Transverse colon (tissue), 4 donors: ENCODE measurements around the gene CAMTA1. TPM values are rescaled to one million over a fixed set of nuclear protein-coding genes. Genes with fewer than 3 reads are reported as not detected.
A peak's percentile ranks its signal among the peaks of the same experiment; 100 is the strongest.

ENCODE experiments used
- DNase-seq: peaks from one replicate; pipeline ENCODE4 v3.0.0-alpha.2; 2019
- H3K27ac ChIP-seq, 4 donors: fragments of 200-600 bp; sonication (generic); 2 replicates each; pipeline ENCODE4 v1.5.1; 2016 to 2018; ENCODE audit warnings: inconsistent platforms in 4 of 4
- H3K27me3 ChIP-seq: fragments of 200-600 bp; sonication (generic); 2 replicates; pipeline ENCODE4 v1.5.1; 2017; ENCODE audit warnings: inconsistent platforms
- H3K36me3 ChIP-seq, 4 donors: fragments of 200-600 bp; sonication (generic); 2 replicates each; pipeline ENCODE4 v1.5.1; 2017 to 2019; ENCODE audit warnings: inconsistent platforms in 4 of 4
- H3K4me1 ChIP-seq, 4 donors: fragments of 200-600 bp; sonication (generic); 2 replicates each; pipeline ENCODE4 v1.5.1; 2017 to 2020; ENCODE audit warnings: inconsistent platforms in 4 of 4
- H3K4me3 ChIP-seq, 4 donors: fragments of 200-600 bp; sonication (generic); 1 replicate in 1 of 4; 2 replicates in 3 of 4; pipeline versions ENCODE4 v1.5.1 to v1.6.1; 2017 to 2019; ENCODE audit warnings: inconsistent platforms in 4 of 4
- H3K9me3 ChIP-seq, 2 donors: fragments of 200-600 bp; sonication (generic); 2 replicates each; pipeline ENCODE4 v1.5.1; 2017 to 2019; ENCODE audit warnings: inconsistent platforms in 2 of 2
- CTCF ChIP-seq, 5 experiments: fragments of 200-600 bp in 3 of 5; fragments of 450-650 bp in 2 of 5; sonication (generic) in 3 of 5; IDR thresholded peaks; 1 replicate in 2 of 5; 2 replicates in 3 of 5; pipeline ENCODE4 v1.5.1; 2016 to 2017; ENCODE audit warnings: antibody characterized with exemption in 5 of 5, inconsistent platforms in 3 of 5, mild to moderate bottlenecking in 2 of 5, moderate library complexity in 1 of 5
- EP300 ChIP-seq: sonication (generic); formaldehyde crosslinking; IDR thresholded peaks from one replicate; pipeline ENCODE4 v1.6.1; 2017; ENCODE audit warnings: antibody characterized with exemption, low read depth
- POLR2A ChIP-seq: fragments of 450-650 bp; IDR thresholded peaks from one replicate; pipeline ENCODE4 v1.6.1; 2016; ENCODE audit warnings: antibody characterized with exemption, mild to moderate bottlenecking, moderate library complexity
- POLR2AphosphoS5 ChIP-seq, 3 donors: sonication (generic); formaldehyde crosslinking; IDR thresholded peaks; one replicate each; pipeline ENCODE4 v1.6.1; 2016; ENCODE audit warnings: antibody characterized with exemption in 3 of 3
- WGBS, 2 donors: methylation state at CpG; one replicate each; pipeline ENCODE4 v1.1.5; 2018; ENCODE audit warnings: low coverage in 1 of 2; 5-methylcytosine and 5-hydroxymethylcytosine counted together
- in situ Hi-C, 4 donors: fragments of 200-750 bp; cut with MboI; loops; one replicate each; pipeline versions ENCODE4 v1.15.0 to v1.15.1; 2017; ENCODE audit warnings: low sequenced_read_pairs in 3 of 4, low pct_ligation_motif_present in 1 of 4, low pct_unique_long_range_greater_than_20kb in 1 of 4
- intact Hi-C: fragments of 100-400 bp; cut with DNase I; formaldehyde crosslinking; loops from one replicate; pipeline ENCODE4 v1.15.1; 2023; ENCODE audit warnings: low total_unique reads
- total RNA-seq, 4 donors: library from RNA; depleted of rRNA; stranded (reverse); fragments of >200 nt; gene quantifications; one replicate each; pipeline ENCODE4 v1.1.0, GENCODE V29; 2016

Gene CAMTA1
- total RNA-seq, 4 donors from 2014 or later, result 93.8 to 268 (median 130) TPM

- Histone ChIP-seq H3K27me3 (no peaks in the 10 kb centered on the region), H3K9me3 (no peaks in the 10 kb centered on the region), H3K4me1 (peaks cover 0 to 7% (median 0%) of the 10 kb centered on the region in 4 donors), H3K4me3 (no peak overlapping the region), H3K27ac (no peak overlapping the region), H3K36me3 (peaks cover 0 to 6% (median 0%) of the 10 kb centered on the region in 4 donors)
- 93% methylated on average over 4 of the region's 4 CpGs for WGBS, 2 donors
- intact Hi-C loops, result no loop called here
- DNase-seq, result no peak
- no peak for TF ChIP-seq POLR2A
- TF ChIP-seq POLR2AphosphoS5 (IDR thresholded peaks at IDR 0.05), result no peak
- TF ChIP-seq CTCF (IDR thresholded peaks at IDR 0.05), result no peak
- no peak for TF ChIP-seq EP300
- in situ Hi-C loops, result no loop called here
Observed at GRCh38 chr1:6854166-6854565, 68.9 kb downstream of the CAMTA1 start.

GRCh38 chr1:6857831-6858230 lies 72.6 kb downstream of the CAMTA1 start:
- H3K4me1 ChIP-seq, result peaks cover 0 to 16% (median 3%) of the 10 kb centered on the region in 4 donors
- 89 to 96% methylated on average over 2 of the region's 2 CpGs for WGBS, 2 donors
- intact Hi-C loops (no loop called here), in situ Hi-C loops (no loop called here)
- TF ChIP-seq CTCF (IDR thresholded peaks at IDR 0.05), result no peak
- no peak for TF ChIP-seq POLR2AphosphoS5 (IDR thresholded peaks at IDR 0.05)
- no peak for TF ChIP-seq EP300
- TF ChIP-seq POLR2A, result no peak
- H3K27ac ChIP-seq, result no peak overlapping the region
- H3K4me3 ChIP-seq, result no peak overlapping the region
- no peak for DNase-seq
- H3K9me3 ChIP-seq, result no peaks in the 10 kb centered on the region
- H3K27me3 ChIP-seq, result no peaks in the 10 kb centered on the region
- peaks cover 0 to 6% (median 0%) of the 10 kb centered on the region in 4 donors for H3K36me3 ChIP-seq

- no peak overlapping the region for H3K27ac ChIP-seq
- 87 to 91% methylated on average over 3 of the region's 3 CpGs for WGBS, 2 donors
- intact Hi-C loops, result no loop called here
- in situ Hi-C loops, result no loop called here
- H3K4me3 ChIP-seq, result no peak overlapping the region
- no peaks in the 10 kb centered on the region for H3K9me3 ChIP-seq
- peaks cover 0 to 16% (median 5%) of the 10 kb centered on the region in 4 donors for H3K4me1 ChIP-seq
- TF ChIP-seq EP300, result no peak
- no peak for TF ChIP-seq CTCF (IDR thresholded peaks at IDR 0.05)
- no peak for TF ChIP-seq POLR2AphosphoS5 (IDR thresholded peaks at IDR 0.05)
- TF ChIP-seq POLR2A, result no peak
- no peaks in the 10 kb centered on the region for H3K36me3 ChIP-seq
- no peaks in the 10 kb centered on the region for H3K27me3 ChIP-seq
- no peak for DNase-seq
Observed at GRCh38 chr1:6858596-6858995, 73.3 kb downstream of the CAMTA1 start.

- H3K9me3 ChIP-seq, result no peaks in the 10 kb centered on the region
- no peaks in the 10 kb centered on the region for H3K27me3 ChIP-seq
- H3K4me1 ChIP-seq, result peaks cover 0 to 16% (median 5%) of the 10 kb centered on the region in 4 donors
- WGBS, 2 donors, result 74 to 79% methylated on average over 2 to 7 of the region's 7 CpGs
- DNase-seq, result no peak
- intact Hi-C loops, result no loop called here
- no peaks in the 10 kb centered on the region for H3K36me3 ChIP-seq
- TF ChIP-seq EP300 (no peak), POLR2A (no peak), CTCF (IDR thresholded peaks at IDR 0.05) (no peak), POLR2AphosphoS5 (IDR thresholded peaks at IDR 0.05) (no peak)
- in situ Hi-C loops, result no loop called here
- peak overlapping the region in 3 of 4 donors; percentile 4 to 36 (median 11) for H3K27ac ChIP-seq
- no peak overlapping the region for H3K4me3 ChIP-seq
Observed at GRCh38 chr1:6859415-6860343, 74.4 kb downstream of the CAMTA1 start.
